K562 (cell line): ENCODE results near the gene PACS1. TPM values are rescaled to one million over a fixed set of nuclear protein-coding genes. Genes with fewer than 3 reads are reported as not detected.

Experiments used
- ATAC-seq: fragments of 200-7000 bp; cut with Tn5 transposase; 3 replicates; pipeline ENCODE4 v1.9.1; 2020; ENCODE audit warnings: moderate library complexity
- BruUV-seq: library from RNA; stranded (reverse); fragments of 400-500 nt; replicated peaks from 2 replicates; lab custom pipeline; 2021; lab: Mats Ljungman, UMichigan
- CTCF ChIA-PET: fragments of 300-600 bp; formaldehyde crosslinking; extraction: SDS; loops from one replicate; lab custom pipeline; 2021; ENCODE audit warnings: low intra/inter-chr PET ratio; lab: Yijun Ruan, JAX
- POLR2A ChIA-PET: fragments of 300-600, 350-650 bp; sonication (Branson Sonifier 250); formaldehyde crosslinking; extraction: SDS; loops from one replicate; lab custom pipeline; 2021; ENCODE audit warnings: antibody characterized with exemption, inconsistent platforms; lab: Yijun Ruan, JAX
- DNase-seq, 4 experiments: peaks; one replicate each; pipeline versions ENCODE4 v3.0.0 to v3.0.0-alpha.2; 2011 to 2018; ENCODE audit warnings: low spot score in 3 of 4, mixed read lengths in 3 of 4; ENCODE audit errors: extremely low read depth in 1 of 4
- FAIRE-seq: peaks from 2 replicates; lab custom pipeline; 2011; peaks lifted over from hg19 to GRCh38; lab: Jason Lieb, UNC
- H2AFZ ChIP-seq: 2 replicates; pipeline ENCODE4 v1.6.0; 2011; ENCODE audit warnings: low read depth, low read length, control low read depth, inconsistent platforms
- H3K27ac ChIP-seq: fragments of 200-600 bp; 3 replicates; pipeline ENCODE4 v1.8.0; 2011; ENCODE audit warnings: low read depth, mild to moderate bottlenecking, control low read depth, inconsistent platforms, low read length, moderate library complexity, mixed read lengths; ENCODE audit errors: extremely low read depth
- H3K27me3 ChIP-seq, 2 experiments: fragments of 300-600 bp in 1 of 2; 2 replicates in 1 of 2; 3 replicates in 1 of 2; pipeline versions ENCODE4 v1.6.0 to v1.8.0; 2011; ENCODE audit warnings: inconsistent platforms in 2 of 2, low read length in 2 of 2, mild to moderate bottlenecking in 1 of 2, mixed read lengths in 1 of 2, moderate library complexity in 1 of 2; ENCODE audit not compliant: control insufficient read depth in 2 of 2, insufficient read depth in 2 of 2
- H3K36me3 ChIP-seq: fragments of 300-600 bp; 3 replicates; pipeline ENCODE4 v1.8.0; 2011; ENCODE audit warnings: mild to moderate bottlenecking, low read length, inconsistent platforms; ENCODE audit not compliant: control insufficient read depth, insufficient read depth
- H3K4me1 ChIP-seq, 2 experiments: fragments of 200-600 bp in 1 of 2; replicated peaks in 1 of 2; 2 replicates in 1 of 2; 3 replicates in 1 of 2; pipeline versions ENCODE4 v1.5.1 to v1.8.0; 2011; ENCODE audit warnings: inconsistent platforms in 2 of 2, low read length in 2 of 2, mild to moderate bottlenecking in 1 of 2, mixed read lengths in 1 of 2, moderate library complexity in 1 of 2; ENCODE audit not compliant: control insufficient read depth in 2 of 2, insufficient read depth in 2 of 2
- H3K4me2 ChIP-seq: 2 replicates; pipeline ENCODE4 v1.6.1; 2011; ENCODE audit warnings: low read length, control low read depth, inconsistent platforms, mixed read lengths; ENCODE audit not compliant: insufficient read depth
- H3K4me3 ChIP-seq: fragments of 200-600 bp; sonication (generic), shearing (Covaris generic); 2 replicates; pipeline ENCODE4 v1.5.1; 2016; ENCODE audit warnings: control low read depth, inconsistent platforms
- H3K79me2 ChIP-seq: fragments of 200-600 bp; 3 replicates; pipeline ENCODE4 v1.8.0; 2011; ENCODE audit warnings: low read length, inconsistent platforms; ENCODE audit not compliant: control insufficient read depth, insufficient read depth
- H3K9ac ChIP-seq, 2 experiments: 2 replicates each; pipeline versions ENCODE4 v1.6.0 to v1.6.1; 2011; ENCODE audit warnings: low read depth in 2 of 2, low read length in 2 of 2, control low read depth in 1 of 2, inconsistent platforms in 1 of 2, mild to moderate bottlenecking in 1 of 2, mixed read lengths in 1 of 2; ENCODE audit not compliant: insufficient read depth in 1 of 2
- H3K9me1 ChIP-seq: one replicate; pipeline ENCODE4 v1.6.0; 2011; ENCODE audit warnings: inconsistent platforms, mild to moderate bottlenecking, low read length, moderate library complexity; ENCODE audit not compliant: control insufficient read depth, insufficient read depth
- H3K9me3 ChIP-seq: replicated peaks from 2 replicates; pipeline ENCODE4 v1.5.1; 2011; ENCODE audit warnings: low read depth, low read length, inconsistent platforms; ENCODE audit not compliant: control insufficient read depth, insufficient read depth
- H4K20me1 ChIP-seq: replicated peaks from 2 replicates; pipeline ENCODE4 v1.6.1; 2011; ENCODE audit warnings: low read length, inconsistent platforms, mixed read lengths; ENCODE audit not compliant: control insufficient read depth, insufficient read depth
- DNMT1 ChIP-seq: fragments of 450-650 bp; IDR thresholded peaks from 2 replicates; pipeline ENCODE4 v1.6.1; 2016; ENCODE audit warnings: antibody characterized with exemption, mild to moderate bottlenecking
- RBM25 ChIP-seq: fragments of 200-400 bp; formaldehyde crosslinking; IDR thresholded peaks from 2 replicates; pipeline ENCODE4 v1.6.1; 2018; ENCODE audit warnings: low read length, low read depth, moderate library complexity; ENCODE audit not compliant: severe bottlenecking
- RFX5 ChIP-seq: IDR thresholded peaks from 2 replicates; pipeline ENCODE4 v1.6.1; 2011; ENCODE audit warnings: low read depth, mild to moderate bottlenecking, improper control_type of control experiment, low read length
- ZNF79 ChIP-seq: fragments of 250-450 bp; sonication (Bioruptor Pico); IDR thresholded peaks from 2 replicates; pipeline ENCODE4 v1.4.0; 2020; ENCODE audit warnings: low read depth, mild to moderate bottlenecking, moderate library complexity
- WGBS: fragments of 100-300 bp; shearing (Covaris generic); methylation state at CpG from one replicate; pipeline ENCODE4 v1.1.6; 2016; ENCODE audit warnings: low coverage, mixed read lengths; ENCODE audit not compliant: insufficient coverage; ENCODE audit errors: missing lambda C conversion rate; 5-methylcytosine and 5-hydroxymethylcytosine counted together
- in situ Hi-C: fragments of 300-500 bp; cut with MboI; formaldehyde crosslinking; loops from 4 replicates; pipeline ENCODE4 v1.15.0; 2018; ENCODE audit warnings: inconsistent platforms, mixed read lengths
- intact Hi-C: fragments of 100-400 bp; cut with micrococcal nuclease; formaldehyde crosslinking; loops from 2 replicates; pipeline ENCODE4 v1.14.2; 2022
- polyA plus RNA-seq, 8 experiments: library from polyadenylated mRNA; depleted of rRNA in 4 of 8; stranded (reverse) in 5 of 8; unstranded in 3 of 8; fragments of >200 nt; fragmentation: Nextera tagmentation in 2 of 8; fragmentation: Illumina TruSeq in 1 of 8; extraction: Ambion mirVana in 2 of 8; extraction: Trizol in 1 of 8; gene quantifications; 2 replicates each; pipeline versions ENCODE4 v1.2.1 to v1.2.3, GENCODE V29; 2011 to 2014; ENCODE audit warnings: inconsistent platforms in 1 of 8, missing spikeins in 1 of 8
- total RNA-seq, 7 experiments: library from RNA; depleted of rRNA in 6 of 7; stranded (reverse); fragments of >200 nt in 6 of 7; fragmentation: Illumina TruSeq in 2 of 7; extraction: Trizol in 2 of 7; gene quantifications; 2 replicates each; pipeline versions ENCODE4 v1.2.1 to v1.2.3, GENCODE V29; 2011 to 2021; ENCODE audit warnings: low replicate concordance in 1 of 7
- TF ChIP-seq, protein P1 (sequence below): sonication (generic); formaldehyde crosslinking; IDR thresholded peaks from 2 replicates; pipeline ENCODE4 v1.8.0; 2023; ENCODE audit warnings: mild to moderate bottlenecking, missing genetic modification reagents

The PACS1 gene
- total and polyA plus RNA-seq, 9 of the 15 experiments (the other 6 are each of a cell fraction or from before 2014, with no cell fraction given): 0.34 to 28.1 (median 8.5) TPM

DNA sequence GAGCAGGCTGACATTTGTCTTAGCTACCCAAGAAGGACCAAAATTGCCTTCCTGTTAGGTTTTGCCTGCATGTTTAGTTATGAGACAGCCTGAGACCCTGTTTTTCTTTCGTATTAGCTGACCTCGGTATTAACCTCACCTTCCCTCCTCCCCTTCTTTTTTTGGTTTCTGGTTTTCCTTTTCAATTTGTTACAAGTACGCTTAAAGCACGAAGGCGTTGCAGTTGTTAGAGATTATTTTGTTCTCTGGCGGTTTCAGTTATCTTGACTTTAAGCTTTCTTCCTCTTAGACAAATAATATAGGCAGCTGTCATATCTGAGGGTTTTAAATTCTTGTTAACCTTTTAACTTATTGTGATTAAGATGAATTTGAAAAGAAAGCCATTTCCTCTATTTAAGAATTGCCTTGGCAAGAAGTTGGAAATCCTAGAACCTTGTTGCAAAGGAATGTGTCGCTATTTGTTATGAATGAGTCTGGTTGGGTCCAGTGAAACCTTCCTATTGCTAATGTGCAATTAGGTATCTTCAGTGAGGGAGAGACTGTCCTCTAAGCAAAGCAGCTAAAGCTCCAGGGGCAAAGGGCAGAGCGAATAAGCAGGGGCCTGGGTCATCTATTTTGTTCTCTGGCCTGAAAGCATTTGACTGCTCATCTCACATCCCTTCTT lies 45.7 kb downstream of the PACS1 start:
- intact Hi-C loops (no loop called here), in situ Hi-C loops (no loop called here)
- no peak for FAIRE-seq
- Histone ChIP-seq H3K36me3 (no peaks in the 10 kb centered on the region), H3K27ac (no peak overlapping the region), H3K9ac (no peak overlapping the region; a peak in 1 of 4 replicates), H3K9me1 (no peaks in the 10 kb centered on the region)
- no peak for ATAC-seq
- TF ChIP-seq ZNF79 (CRISPR knock-in tag): peak; percentile 100
- no peak for TF ChIP-seq DNMT1
- TF ChIP-seq, all 486 proteins: peak for 1
- Histone ChIP-seq H3K4me1 (peaks cover 9 to 30% of the 10 kb centered on the region in 2 experiments; a peak in 4 of 5 replicates), H3K27me3 (no peaks in the 10 kb centered on the region), H3K79me2 (0 out of 3 replicates have a peak, but pooled peaks cover 2% of the 10 kb centered on the region), H3K4me2 (peak overlapping the region; percentile 33), H3K9me3 (no peaks in the 10 kb centered on the region), H3K4me3 (no peak overlapping the region), H2AFZ (peak overlapping the region; percentile 28; the same call in 1 of the 2 replicates), H4K20me1 (no peaks in the 10 kb centered on the region; the same call in 1 of the 2 replicates)
- no peak for DNase-seq
- ChIA-PET CTCF (no interaction called here), POLR2A (interaction anchor here (0.6 to 1.6 kb wide), 8 partner anchors 9 to 617 kb away, joined by 3 to 12 read pairs (median 3); partner anchors contain the start of gene MALAT1)
- WGBS: 26% methylated on average over 8 of the region's 8 CpGs
- no TSS peak for BruUV-seq

DNA sequence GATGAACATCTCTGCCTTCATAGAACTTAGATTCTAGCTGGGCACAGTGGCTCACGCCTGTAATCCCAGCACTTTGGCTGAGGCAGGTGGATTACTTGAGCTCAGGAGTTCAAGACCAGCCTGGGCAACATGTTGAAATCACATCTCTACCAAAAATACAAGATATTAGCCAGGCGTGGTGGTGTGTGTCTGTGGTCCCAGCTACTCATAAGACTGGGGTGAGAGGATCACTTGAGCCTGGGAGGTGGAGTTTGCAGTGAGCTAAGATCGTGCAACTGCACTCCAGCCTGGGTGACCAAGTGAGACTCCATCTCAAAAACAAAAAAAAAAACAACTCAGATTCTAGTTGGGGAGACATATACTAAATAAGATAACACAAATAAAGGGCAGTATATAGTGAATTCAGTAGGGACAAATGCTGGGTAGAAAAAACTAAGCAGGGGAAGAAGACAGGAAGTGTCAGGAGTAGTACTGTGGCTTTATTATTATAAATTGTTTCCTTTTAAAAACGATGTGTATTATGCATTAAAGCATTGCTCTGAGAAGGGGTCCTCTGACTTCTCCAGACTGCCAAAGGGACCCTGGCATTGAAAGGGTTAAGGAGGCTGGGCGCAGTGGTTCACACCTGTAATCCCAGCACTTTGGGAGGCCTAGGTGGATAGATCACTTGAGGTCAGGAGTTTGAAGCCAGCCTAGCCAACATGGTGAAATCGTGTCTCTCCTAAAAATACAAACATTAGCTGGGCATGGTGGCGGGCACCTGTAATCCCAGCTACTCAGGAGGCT lies 46.7 kb downstream of the PACS1 start:
- Histone ChIP-seq H3K9ac (no peak overlapping the region), H3K36me3 (no peaks in the 10 kb centered on the region), H3K79me2 (0 out of 3 replicates have a peak, but pooled peaks cover 2% of the 10 kb centered on the region), H4K20me1 (no peaks in the 10 kb centered on the region; the same call in 1 of the 2 replicates), H2AFZ (no peak overlapping the region), H3K9me1 (no peaks in the 10 kb centered on the region), H3K9me3 (no peaks in the 10 kb centered on the region), H3K4me3 (no peak overlapping the region), H3K4me1 (peaks cover 8 to 30% of the 10 kb centered on the region in 2 experiments; a peak in 4 of 5 replicates), H3K27ac (no peak overlapping the region), H3K4me2 (no peak overlapping the region), H3K27me3 (no peaks in the 10 kb centered on the region)
- ATAC-seq (no peak), FAIRE-seq (no peak), DNase-seq (no peak)
- POLR2A ChIA-PET: interaction anchor here (0.7 to 1.3 kb wide), 4 partner anchors 15 to 618 kb away, joined by 3 to 5 read pairs (median 3); partner anchors contain the start of gene MALAT1
- BruUV-seq: no TSS peak
- 41% methylated on average over 7 of the region's 7 CpGs for WGBS
- in situ Hi-C loops: no loop called here
- CTCF ChIA-PET: no interaction called here
- intact Hi-C loops: no loop called here
- TF ChIP-seq RBM25 (no peak), RFX5 (no peak)
- TF ChIP-seq, protein P1, sequence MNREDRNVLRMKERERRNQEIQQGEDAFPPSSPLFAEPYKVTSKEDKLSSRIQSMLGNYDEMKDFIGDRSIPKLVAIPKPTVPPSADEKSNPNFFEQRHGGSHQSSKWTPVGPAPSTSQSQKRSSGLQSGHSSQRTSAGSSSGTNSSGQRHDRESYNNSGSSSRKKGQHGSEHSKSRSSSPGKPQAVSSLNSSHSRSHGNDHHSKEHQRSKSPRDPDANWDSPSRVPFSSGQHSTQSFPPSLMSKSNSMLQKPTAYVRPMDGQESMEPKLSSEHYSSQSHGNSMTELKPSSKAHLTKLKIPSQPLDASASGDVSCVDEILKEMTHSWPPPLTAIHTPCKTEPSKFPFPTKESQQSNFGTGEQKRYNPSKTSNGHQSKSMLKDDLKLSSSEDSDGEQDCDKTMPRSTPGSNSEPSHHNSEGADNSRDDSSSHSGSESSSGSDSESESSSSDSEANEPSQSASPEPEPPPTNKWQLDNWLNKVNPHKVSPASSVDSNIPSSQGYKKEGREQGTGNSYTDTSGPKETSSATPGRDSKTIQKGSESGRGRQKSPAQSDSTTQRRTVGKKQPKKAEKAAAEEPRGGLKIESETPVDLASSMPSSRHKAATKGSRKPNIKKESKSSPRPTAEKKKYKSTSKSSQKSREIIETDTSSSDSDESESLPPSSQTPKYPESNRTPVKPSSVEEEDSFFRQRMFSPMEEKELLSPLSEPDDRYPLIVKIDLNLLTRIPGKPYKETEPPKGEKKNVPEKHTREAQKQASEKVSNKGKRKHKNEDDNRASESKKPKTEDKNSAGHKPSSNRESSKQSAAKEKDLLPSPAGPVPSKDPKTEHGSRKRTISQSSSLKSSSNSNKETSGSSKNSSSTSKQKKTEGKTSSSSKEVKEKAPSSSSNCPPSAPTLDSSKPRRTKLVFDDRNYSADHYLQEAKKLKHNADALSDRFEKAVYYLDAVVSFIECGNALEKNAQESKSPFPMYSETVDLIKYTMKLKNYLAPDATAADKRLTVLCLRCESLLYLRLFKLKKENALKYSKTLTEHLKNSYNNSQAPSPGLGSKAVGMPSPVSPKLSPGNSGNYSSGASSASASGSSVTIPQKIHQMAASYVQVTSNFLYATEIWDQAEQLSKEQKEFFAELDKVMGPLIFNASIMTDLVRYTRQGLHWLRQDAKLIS (CRISPR knock-in tag): no peak
